HEK293 (cell line): ENCODE measurements around the gene ZNF48.

Experiments
- ZNF138 ChIP-seq: fragments of 450-650 bp; formaldehyde crosslinking; IDR thresholded peaks from 2 replicates; pipeline ENCODE4 v1.5.1; 2016; ENCODE audit warnings: missing biosample characterization, missing genetic modification characterization, borderline replicate concordance
- ZNF169 ChIP-seq: fragments of 450-650 bp; formaldehyde crosslinking; IDR thresholded peaks from 2 replicates; pipeline ENCODE4 v1.5.1; 2016; ENCODE audit warnings: missing biosample characterization, missing genetic modification characterization

ZNF48 gene

DNA sequence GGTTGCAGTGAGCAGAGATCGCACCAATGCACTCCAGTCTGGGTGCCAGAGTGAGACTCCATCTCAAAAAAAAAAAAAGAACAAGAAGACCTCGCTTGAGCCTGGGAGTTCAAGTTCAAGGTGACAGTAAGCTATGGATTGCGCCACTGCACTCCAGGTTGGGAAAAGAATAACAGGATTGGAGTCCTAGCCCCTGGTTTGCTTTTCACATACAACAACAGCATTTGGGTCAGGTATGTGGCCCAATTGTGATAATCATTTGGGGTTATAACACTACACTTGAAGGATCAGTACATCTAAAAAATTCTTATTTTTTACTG is 53.9 kb downstream of the ZNF48 start (continued):
- no peak for TF ChIP-seq ZNF169 (tag by site-specific recombination)
- no peak for TF ChIP-seq ZNF138 (tag by site-specific recombination)
- TF ChIP-seq, all 188 proteins: peak for 0
